HepG2 (cell line): ENCODE results near the gene AGK.

ENCODE experiments used
- CTCF ChIP-seq: sonication (generic); formaldehyde crosslinking; IDR thresholded peaks from 2 replicates; pipeline ENCODE4 v1.5.0; 2020; ENCODE audit warnings: mild to moderate bottlenecking, missing genetic modification reagents, moderate library complexity
- IRF1 ChIP-seq: sonication (generic); formaldehyde crosslinking; IDR thresholded peaks from 2 replicates; pipeline ENCODE4 v1.4.0; 2020; ENCODE audit warnings: low read depth, mild to moderate bottlenecking, missing genetic modification reagents
- NBN ChIP-seq: fragments of 450-650 bp; conservative IDR thresholded peaks from 2 replicates; pipeline ENCODE4 v1.6.1; 2017
- PRDM15 ChIP-seq: sonication (generic); formaldehyde crosslinking; IDR thresholded peaks from 2 replicates; pipeline ENCODE4 v1.4.0; 2020; ENCODE audit warnings: missing genetic modification reagents
- REST ChIP-seq, 2 experiments: IDR thresholded peaks; 2 replicates each; pipeline ENCODE4 v1.6.1; 2011 to 2012; ENCODE audit warnings: low read length in 2 of 2, borderline replicate concordance in 1 of 2, low read depth in 1 of 2, mild to moderate bottlenecking in 1 of 2, moderate library complexity in 1 of 2
- SP1 ChIP-seq, 2 experiments: fragments of 450-650 bp in 1 of 2; sonication (generic) in 1 of 2; formaldehyde crosslinking in 1 of 2; IDR thresholded peaks; 2 replicates each; pipeline versions ENCODE4 v1.4.0 to v1.6.1; 2016 to 2020; ENCODE audit warnings: missing genetic modification reagents in 1 of 2
- ZFP36 ChIP-seq: fragments of 150-350 bp; IDR thresholded peaks from 2 replicates; pipeline ENCODE4 v1.6.1; 2018; ENCODE audit warnings: borderline replicate concordance, low read length, low read depth; ENCODE audit not compliant: partially characterized antibody

- TF ChIP-seq REST (IDR thresholded peaks at IDR 0.05; ENCODE audit: borderline replicate concordance in 1 of 2, low read depth in 1 of 2, low read length in 2 of 2): no peak
- TF ChIP-seq NBN: no peak
- no peak for TF ChIP-seq PRDM15 (CRISPR knock-in tag)
- TF ChIP-seq CTCF: peak; percentile 85
- TF ChIP-seq IRF1: no peak
- TF ChIP-seq SP1 (IDR thresholded peaks at IDR 0.05): no peak
- no peak for TF ChIP-seq SP1 (CRISPR knock-in tag; IDR thresholded peaks at IDR 0.05)
- no peak for TF ChIP-seq ZFP36
Observed at GRCh38 chr7:141533149-141533949, 17.9 kb upstream of the AGK start.
